Stimulated activated CD4-positive, alpha-beta T cell treated with anti-CD3 and anti-CD28 coated beads, Interleukin-15, amount 100 ng/mL, for 1 hour (primary cell): ENCODE measurements around the gene ZNF738.

ENCODE experiments used
- DNase-seq, 2 donors: peaks; one replicate each; pipeline ENCODE4 v3.0.0-alpha.2; 2020; ENCODE audit warnings: low read depth in 1 of 2, low spot score in 1 of 2

Gene ZNF738

DNA sequence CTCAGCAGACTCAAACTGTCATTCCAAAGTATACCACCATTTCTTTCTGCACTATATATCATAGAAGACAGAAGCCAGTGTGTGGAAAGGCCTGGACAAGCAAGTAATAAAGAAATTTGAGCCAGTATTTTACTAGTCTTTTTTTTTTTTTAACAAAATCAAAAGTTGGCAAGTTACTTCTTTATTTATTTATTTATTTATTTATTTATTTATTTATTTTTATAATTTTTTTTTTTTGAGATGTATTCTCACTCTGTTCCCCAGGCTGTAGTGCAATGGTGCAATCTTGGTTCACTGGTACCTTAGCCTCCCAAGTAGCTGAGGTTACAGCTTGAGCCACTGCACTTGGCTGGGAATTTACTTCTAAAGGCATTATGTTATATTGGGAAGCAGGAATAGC is 63.4 kb downstream of the ZNF738 start:
- no peak for DNase-seq

DNA sequence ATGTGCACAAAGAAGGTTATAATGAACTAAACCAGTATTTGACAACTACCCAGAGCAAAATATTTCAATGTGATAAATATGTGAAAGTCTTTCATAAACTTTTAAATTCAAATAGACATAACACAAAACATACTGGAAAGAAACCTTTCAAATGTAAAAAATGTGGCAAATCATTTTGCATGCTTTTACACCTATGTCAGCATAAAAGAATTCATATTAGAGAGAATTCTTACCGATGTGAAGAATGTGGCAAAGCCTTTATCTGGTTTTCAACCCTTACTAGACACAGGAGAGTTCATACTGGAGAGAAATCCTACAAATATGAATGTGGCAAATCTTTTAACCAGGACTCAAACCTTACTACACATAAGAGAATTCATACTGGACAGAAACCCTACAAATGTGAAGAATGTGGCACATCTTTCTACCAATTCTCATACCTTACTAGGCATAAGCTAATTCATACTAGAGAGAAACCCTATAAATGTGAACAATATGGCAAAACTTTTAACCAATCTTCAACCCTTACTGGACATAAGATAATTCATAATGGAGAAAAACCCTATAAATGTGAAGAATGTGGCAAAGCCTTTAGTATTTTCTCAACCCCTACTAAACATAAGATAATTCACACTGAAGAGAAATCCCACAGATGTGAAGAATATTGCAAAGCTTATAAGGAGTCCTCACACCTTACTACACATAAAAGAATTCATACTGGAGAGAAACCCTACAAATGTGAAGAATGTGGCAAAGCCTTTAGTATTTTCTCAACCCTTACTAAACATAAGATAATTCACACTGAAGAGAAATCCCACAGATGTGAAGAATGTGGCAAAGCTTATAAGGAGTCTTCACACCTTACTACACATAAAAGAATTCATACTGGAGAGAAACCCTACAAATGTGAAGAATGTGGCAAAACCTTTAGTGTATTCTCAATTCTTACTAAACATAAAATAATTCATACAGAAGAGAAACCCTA is 64.5 kb downstream of the ZNF738 start:
- no peak for DNase-seq
